Peyer's patch (tissue), 4 donors: Measurements from ENCODE around the gene SLCO4A1.

Experiments
- CTCF ChIP-seq, 6 experiments: fragments of 450-650 bp in 4 of 6; fragments of 200-600 bp in 2 of 6; sonication (generic) in 1 of 6; IDR thresholded peaks; one replicate each; pipeline ENCODE4 v1.5.1; 2017 to 2019; ENCODE audit warnings: antibody characterized with exemption in 6 of 6, mild to moderate bottlenecking in 3 of 6, moderate library complexity in 1 of 6
- POLR2A ChIP-seq, 2 donors: fragments of 450-650 bp; IDR thresholded peaks; one replicate each; pipeline ENCODE4 v1.5.1; 2017; ENCODE audit warnings: antibody characterized with exemption in 2 of 2, mild to moderate bottlenecking in 2 of 2, moderate library complexity in 2 of 2

DNA sequence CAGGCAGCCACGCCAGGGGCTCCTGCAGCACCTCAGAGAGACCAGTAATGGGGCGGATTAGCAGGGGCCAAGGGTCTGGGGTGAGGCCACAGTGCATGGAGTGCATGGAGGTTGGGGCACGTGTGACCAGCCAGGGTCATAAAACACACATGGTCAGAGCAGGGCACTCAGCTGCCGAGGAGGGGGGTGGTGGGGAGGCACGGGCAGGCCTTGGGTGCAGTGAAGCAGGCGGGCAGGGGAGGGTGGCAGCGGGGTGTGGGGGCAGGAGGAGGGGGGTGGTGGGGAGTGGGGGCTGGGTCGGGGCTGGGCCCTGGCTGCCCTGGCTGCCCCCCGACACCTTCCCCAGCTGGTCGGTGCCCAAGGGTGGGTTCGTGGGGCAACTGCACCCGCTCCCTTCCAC lies 42.7 kb downstream of the SLCO4A1 start:
- TF ChIP-seq CTCF (IDR thresholded peaks at IDR 0.05) (no peak), POLR2A (IDR thresholded peaks at IDR 0.05) (no peak)
